Activated T-cell treated with anti-CD3 and anti-CD28 coated beads, Interleukin-2, amount 50 U/mL, for 1 hour (primary cell): ENCODE results near the gene MSL2.
"Not testable (repeated sequence)": the region's sequence is repeated elsewhere in the genome, so short reads cannot be mapped to it uniquely, and the experiment has no call there.

ENCODE experiments used
- DNase-seq: peaks from one replicate; pipeline ENCODE4 v3.0.0-alpha.2; 2020

MSL2 gene

GRCh38 chr3:136192831-136193230 lies 3.3 kb downstream of the MSL2 start:
- DNase-seq = no peak

- DNase-seq = not testable (repeated sequence)
Measured at GRCh38 chr3:136192195-136192594, 3.9 kb downstream of the MSL2 start.

- no peak for DNase-seq
Measured at GRCh38 chr3:136189859-136190617, 6.1 kb downstream of the MSL2 start.

DNA sequence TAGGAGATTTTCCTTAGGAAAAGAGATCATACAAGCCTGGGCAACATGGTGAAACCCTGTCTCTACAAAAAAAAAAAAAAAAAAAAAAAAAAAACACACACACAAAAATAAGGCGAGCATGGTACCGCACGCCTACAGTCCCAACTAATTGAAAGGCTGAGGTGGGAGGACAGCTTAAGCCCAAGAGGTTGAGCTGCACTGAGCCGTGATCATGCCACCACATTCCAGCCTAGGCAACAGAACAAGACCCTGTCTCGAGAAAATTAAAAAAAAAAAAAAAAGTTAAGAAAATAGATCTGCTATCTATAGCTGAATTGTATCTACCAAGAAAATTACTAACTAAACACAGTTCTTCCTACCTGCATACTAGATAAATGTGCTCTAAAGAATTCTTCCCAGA lies 7.1 kb downstream of the MSL2 start:
- no peak for DNase-seq

DNA sequence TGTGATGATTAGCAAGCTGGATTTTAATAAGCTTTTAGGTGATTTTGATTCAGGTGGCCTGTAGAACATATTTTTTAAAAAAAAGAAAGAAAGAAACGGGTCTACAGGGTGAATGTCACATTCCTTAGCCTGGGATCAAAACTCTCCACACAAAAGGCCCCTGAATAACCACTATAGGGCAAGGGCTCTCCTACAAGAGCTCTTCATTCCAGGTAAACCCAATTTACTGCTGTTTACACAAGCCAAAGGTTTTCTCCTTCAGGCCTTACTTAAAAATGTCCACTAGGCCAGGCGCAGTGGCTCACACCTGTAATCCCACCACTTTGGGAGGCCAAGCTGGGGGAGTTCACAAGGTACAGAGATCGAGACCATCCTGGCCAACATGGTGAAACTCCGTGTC lies 8.3 kb downstream of the MSL2 start:
- no peak for DNase-seq

DNA sequence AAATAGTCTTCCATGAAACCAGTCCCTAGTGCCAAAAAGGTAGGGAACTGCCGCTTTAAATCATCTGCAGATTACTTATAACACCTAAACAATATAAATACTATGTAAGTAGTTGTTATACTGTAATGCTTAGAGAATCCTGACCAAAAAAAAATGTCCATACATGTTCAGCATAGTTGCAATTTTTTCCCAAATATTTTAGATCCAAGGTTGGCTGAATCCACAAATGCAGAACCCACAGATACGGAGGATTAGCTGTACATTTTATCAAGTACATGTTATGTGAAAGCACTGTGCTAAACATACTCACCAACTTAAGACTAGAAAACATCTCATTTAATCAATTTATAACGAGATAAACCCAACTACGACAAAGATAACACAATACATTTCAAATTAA lies 9.3 kb downstream of the MSL2 start:
- no peak for DNase-seq

GRCh38 chr3:136186344-136186743 lies 9.8 kb downstream of the MSL2 start:
- DNase-seq = no peak

GRCh38 chr3:136184703-136185102 lies 11.4 kb downstream of the MSL2 start:
- no peak for DNase-seq

- DNase-seq = no peak
Measured at GRCh38 chr3:136181741-136182140, 14.4 kb downstream of the MSL2 start.

GRCh38 chr3:136177876-136178275 lies 18.3 kb downstream of the MSL2 start:
- DNase-seq = no peak

- DNase-seq = no peak
Measured at GRCh38 chr3:136173939-136174490, 22.1 kb downstream of the MSL2 start.

- DNase-seq = no peak
Measured at GRCh38 chr3:136171097-136171542, 25.0 kb downstream of the MSL2 start.

GRCh38 chr3:136168236-136168635 lies 27.9 kb downstream of the MSL2 start:
- not testable (repeated sequence) for DNase-seq

GRCh38 chr3:136166507-136166906 lies 29.6 kb downstream of the MSL2 start:
- no peak for DNase-seq

- DNase-seq = not testable (repeated sequence)
Measured at GRCh38 chr3:136163607-136164006, 32.5 kb downstream of the MSL2 start.

- DNase-seq = no peak
Measured at GRCh38 chr3:136162322-136162721, 33.8 kb downstream of the MSL2 start.

DNA sequence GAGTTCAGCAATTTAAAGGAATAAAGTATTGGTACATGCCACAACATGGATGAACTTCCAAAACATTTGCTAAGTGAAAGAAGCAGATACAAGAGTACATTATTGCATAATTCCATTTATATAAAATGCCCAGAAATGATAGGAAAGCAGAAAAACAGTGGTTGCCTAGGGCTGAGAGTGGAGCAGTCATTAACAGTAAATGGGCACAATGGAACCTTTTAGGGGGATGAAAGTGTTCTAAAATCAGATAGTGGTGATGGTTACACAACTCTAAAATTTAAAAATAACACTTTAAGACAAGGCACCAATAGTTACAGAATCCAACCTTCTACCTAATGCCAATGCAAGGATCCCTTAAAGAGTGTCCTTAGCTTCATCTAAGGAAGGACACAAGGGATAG lies 34.6 kb downstream of the MSL2 start:
- no peak for DNase-seq

DNA sequence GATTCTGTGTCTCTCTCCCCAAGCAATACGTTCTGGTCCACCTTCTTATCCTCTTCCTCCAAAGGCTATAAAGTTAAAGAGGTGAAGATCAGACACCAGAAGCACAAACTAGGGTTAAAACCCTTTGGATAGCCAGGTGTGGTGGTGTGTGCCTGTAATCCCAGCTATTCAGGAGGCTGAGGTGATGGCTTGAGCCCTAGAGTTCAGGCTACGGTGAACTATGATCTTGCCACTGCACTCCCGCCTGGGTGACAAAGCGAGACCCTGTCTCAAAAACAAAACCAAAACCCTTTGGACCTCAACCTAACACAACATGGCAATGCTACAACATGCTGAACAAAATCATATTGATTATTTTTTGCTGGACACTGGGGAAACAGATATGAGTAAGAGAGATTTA lies 43.2 kb downstream of the MSL2 start:
- DNase-seq = no peak

GRCh38 chr3:136152176-136152843 lies 43.8 kb downstream of the MSL2 start:
- DNase-seq = no peak

DNA sequence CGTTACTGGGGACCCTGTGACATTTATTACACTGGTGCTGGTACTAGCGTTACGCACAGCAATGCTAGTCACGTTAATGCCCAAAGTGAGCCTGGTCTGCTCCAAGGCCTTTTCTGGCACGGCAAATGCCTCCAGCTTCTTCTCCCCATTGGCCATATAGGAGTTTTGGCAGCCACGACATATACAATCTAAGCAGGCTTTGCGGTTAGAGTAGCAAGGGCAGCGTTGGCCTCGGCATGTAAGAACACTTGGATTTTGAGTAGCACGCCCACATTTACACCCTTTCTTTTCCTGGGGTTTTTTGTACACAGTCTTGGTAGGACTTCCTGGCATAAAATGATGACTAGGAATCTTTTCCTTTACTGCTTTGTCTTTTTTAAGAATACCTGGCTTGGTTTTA lies 44.9 kb downstream of the MSL2 start:
- no peak for DNase-seq

DNA sequence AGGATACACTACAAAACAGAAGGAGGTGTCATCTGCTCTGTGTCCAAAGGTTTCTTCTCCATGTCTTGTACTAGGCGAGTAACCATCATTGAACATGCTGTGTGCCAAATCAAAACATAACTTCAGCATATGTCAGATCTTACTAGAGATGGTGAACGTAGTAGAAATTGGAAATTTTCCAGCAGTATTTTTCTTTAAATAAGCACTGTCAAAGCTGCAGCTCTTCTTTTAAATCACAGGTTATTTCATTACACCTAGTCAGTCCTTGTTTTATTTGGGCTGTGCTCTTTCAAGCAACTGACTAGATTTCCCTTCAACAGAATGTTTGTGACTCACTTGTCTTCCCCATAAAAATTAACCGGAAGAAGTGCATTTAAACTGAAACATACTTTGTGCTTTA lies 46.5 kb downstream of the MSL2 start:
- DNase-seq = no peak

- no peak for DNase-seq
Measured at GRCh38 chr3:136146981-136147729, 49.0 kb downstream of the MSL2 start.

- DNase-seq = not testable (repeated sequence)
Measured at GRCh38 chr3:136144397-136144796, 51.7 kb downstream of the MSL2 start.

GRCh38 chr3:136142592-136142991 lies 53.5 kb downstream of the MSL2 start:
- DNase-seq = no peak
